Measurements from ENCODE around the gene TNRC18.

Gene TNRC18

GRCh38 chr7:5354460-5355232 lies 69.0 kb downstream of the TNRC18 start:
- TF ChIP-seq, protein P1, sequence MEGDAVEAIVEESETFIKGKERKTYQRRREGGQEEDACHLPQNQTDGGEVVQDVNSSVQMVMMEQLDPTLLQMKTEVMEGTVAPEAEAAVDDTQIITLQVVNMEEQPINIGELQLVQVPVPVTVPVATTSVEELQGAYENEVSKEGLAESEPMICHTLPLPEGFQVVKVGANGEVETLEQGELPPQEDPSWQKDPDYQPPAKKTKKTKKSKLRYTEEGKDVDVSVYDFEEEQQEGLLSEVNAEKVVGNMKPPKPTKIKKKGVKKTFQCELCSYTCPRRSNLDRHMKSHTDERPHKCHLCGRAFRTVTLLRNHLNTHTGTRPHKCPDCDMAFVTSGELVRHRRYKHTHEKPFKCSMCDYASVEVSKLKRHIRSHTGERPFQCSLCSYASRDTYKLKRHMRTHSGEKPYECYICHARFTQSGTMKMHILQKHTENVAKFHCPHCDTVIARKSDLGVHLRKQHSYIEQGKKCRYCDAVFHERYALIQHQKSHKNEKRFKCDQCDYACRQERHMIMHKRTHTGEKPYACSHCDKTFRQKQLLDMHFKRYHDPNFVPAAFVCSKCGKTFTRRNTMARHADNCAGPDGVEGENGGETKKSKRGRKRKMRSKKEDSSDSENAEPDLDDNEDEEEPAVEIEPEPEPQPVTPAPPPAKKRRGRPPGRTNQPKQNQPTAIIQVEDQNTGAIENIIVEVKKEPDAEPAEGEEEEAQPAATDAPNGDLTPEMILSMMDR (IDR thresholded peaks at IDR 0.05; ENCODE audit: insufficient read depth, missing control alignments): no peak
- FAIRE-seq (no peak), DNase-seq (ENCODE audit: insufficient read length, low spot score) (no peak)

- TF ChIP-seq, protein P1 (IDR thresholded peaks at IDR 0.05; ENCODE audit: insufficient read depth, missing control alignments): no peak
- no peak for FAIRE-seq
- no peak for DNase-seq (ENCODE audit: insufficient read length, low spot score)
Observed at GRCh38 chr7:5352440-5353010, 71.1 kb downstream of the TNRC18 start.

GRCh38 chr7:5351507-5352265 lies 71.9 kb downstream of the TNRC18 start:
- TF ChIP-seq, protein P1 (IDR thresholded peaks at IDR 0.05; ENCODE audit: insufficient read depth, missing control alignments): no peak
- no peak for DNase-seq (ENCODE audit: insufficient read length, low spot score)
- no peak for FAIRE-seq

DNA sequence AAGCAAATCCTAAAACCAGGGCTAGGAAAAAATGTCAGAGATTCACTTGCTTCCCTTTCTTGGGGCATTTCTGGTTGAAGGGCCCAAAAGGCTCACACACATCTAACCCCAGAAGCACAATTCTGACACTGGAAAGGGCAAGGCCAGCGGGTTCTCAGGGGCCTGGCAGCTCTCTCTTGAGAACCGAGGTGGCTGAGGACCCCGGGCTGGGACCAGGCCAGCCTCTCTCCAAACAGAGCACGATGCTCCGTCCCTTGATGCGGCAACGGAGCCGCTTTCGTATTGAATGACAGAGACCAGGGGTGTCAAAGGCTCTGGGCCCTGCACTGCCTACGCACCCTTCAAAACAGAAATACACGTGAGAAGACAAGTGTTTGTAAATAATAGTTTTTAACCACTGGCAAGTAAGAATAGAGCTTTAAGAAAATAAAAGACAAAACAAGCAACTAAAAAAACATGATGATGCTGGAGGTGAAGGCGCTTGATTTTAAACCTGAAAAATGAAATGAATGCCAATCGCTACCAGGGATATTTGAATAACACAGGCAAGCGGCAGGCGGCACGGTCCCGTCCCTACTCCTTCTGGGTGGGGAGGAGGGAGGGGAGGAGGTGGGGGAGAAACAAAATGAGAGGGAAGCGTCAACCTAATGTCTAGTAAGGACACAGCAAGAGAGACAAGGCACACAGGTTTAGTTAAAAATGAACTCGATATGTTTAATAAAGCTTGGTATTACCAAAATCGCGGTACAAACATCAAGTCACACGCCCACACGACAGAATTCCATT lies 72.8 kb downstream of the TNRC18 start:
- no peak for FAIRE-seq
- TF ChIP-seq, protein P1 (IDR thresholded peaks at IDR 0.05; ENCODE audit: insufficient read depth, missing control alignments): no peak
- no peak for DNase-seq (ENCODE audit: insufficient read length, low spot score)

DNA sequence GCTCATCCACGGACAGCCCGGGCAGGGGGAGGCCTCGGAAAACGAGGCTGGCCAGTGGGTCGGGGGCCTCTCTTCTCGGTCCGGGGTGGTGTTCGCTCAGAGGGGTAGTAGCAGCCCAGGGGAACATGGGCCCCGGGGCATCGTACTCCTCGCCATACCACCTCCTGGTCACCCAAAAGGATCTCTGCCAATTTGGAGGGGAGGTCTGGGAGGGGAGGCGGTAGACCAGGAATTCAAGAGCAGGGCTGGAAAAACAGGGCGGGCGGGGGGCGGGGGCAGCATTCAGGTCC lies 73.5 kb downstream of the TNRC18 start:
- FAIRE-seq (no peak), DNase-seq (ENCODE audit: insufficient read length, low spot score) (no peak)
- TF ChIP-seq, protein P1 (IDR thresholded peaks at IDR 0.05; ENCODE audit: insufficient read depth, missing control alignments): no peak

- FAIRE-seq: no peak
Observed at GRCh38 chr7:5349437-5350173, 74.0 kb downstream of the TNRC18 start.

More at GRCh38 chr7:5349437-5350173, 74.0 kb downstream of the TNRC18 start:
- no peak for DNase-seq (ENCODE audit: insufficient read length, low spot score)
- TF ChIP-seq, protein P1 (IDR thresholded peaks at IDR 0.05; ENCODE audit: insufficient read depth, missing control alignments): no peak
